Activated T-cell treated with anti-CD3 and anti-CD28 coated beads, Interleukin-2, amount 50 U/mL, for 1 hour (primary cell): Measurements from ENCODE around the gene PBX1.
A peak's percentile ranks its signal among the peaks of the same experiment; 100 is the strongest.

Source experiments
- DNase-seq: peaks from one replicate; pipeline ENCODE4 v3.0.0-alpha.2; 2020

PBX1 gene

DNA sequence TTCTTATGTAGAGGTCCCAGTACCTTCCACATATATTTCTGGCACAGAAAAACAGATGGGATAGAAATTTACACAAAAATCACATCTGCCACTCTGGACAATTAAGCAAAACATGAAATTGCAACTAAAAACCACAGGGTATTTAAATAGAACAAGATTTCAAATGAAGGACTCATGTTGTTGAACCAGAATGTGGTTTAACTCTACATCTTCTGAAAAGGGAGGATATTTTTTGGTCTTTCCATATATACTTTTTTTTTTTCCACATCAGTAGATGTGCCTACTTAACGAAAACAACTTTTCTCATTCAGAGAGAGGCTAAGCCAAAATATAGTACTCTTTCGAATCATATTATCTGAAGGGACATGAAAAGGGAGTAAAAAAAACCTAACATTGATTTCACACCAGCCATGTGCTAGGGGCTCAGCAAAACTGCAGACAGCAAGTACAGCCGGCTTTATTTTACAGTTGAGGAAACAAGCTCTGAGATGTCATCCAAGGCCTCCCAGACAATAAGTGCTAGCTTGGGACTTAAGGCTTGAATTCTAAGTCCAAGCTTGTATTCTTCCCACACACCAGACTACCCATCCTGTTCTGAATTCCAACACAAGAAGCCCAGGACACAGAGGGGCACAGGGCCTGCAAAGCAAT, 208.9 kb downstream of the PBX1 start:
- no peak for DNase-seq

GRCh38 chr1:164768619-164769018, 209.6 kb downstream of the PBX1 start:
- no peak for DNase-seq

GRCh38 chr1:164769486-164770130, 210.6 kb downstream of the PBX1 start:
- DNase-seq, result no peak

DNA sequence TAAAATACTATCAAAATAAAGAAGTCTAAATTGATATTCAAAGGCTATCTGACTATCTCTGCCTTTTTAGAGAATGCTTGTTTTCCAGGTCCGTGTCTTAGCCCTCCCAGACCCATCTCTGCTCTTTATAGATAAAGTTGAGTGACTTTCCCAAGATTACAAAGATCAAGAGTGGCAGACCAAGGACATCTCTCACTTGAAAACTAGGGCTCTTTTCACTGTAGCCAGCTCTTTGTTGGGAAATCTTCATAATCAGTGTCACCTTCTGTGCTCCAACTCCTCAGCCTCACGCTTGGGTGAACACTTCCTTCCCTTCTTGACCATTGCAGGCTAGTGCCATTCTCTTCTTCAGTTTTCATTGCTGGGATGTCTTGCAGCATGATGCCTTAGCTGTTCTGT, 211.1 kb downstream of the PBX1 start:
- DNase-seq, result no peak

GRCh38 chr1:164771041-164771618, 212.1 kb downstream of the PBX1 start:
- DNase-seq, result no peak

DNA sequence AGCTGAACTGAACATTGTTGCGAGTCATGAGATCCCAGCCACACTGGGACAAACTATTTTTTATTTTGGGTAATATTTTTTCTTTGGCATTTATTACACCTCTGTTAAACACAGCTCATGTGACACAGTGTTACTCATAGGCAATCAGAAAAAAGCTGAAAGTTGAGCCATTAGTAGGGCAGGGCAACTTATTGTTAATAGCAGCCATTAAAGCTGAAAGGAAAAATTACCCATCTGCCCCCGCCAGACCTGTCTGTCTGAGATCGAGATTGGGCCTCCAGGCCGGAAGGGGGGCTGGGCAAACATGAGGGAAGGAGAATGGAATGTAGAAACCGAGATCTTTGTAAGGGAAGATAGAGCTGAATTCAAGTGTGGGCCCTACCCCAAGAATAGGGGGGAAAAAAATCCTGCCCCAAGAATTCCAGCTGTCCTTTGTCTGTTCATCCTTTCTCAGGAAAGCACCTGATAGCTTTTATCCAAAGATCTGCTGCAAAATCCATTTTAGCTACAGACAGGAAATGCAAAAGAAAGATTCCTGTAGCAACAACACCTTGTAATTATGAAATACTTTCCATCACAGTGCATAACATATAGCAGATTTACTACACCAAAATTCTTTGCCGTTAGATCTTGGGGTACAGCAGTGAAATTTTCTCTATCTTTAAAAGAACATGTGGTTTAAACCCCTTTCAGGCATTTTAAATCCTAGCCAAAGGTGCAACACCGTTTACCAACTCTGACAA, 212.8 kb downstream of the PBX1 start:
- no peak for DNase-seq

DNA sequence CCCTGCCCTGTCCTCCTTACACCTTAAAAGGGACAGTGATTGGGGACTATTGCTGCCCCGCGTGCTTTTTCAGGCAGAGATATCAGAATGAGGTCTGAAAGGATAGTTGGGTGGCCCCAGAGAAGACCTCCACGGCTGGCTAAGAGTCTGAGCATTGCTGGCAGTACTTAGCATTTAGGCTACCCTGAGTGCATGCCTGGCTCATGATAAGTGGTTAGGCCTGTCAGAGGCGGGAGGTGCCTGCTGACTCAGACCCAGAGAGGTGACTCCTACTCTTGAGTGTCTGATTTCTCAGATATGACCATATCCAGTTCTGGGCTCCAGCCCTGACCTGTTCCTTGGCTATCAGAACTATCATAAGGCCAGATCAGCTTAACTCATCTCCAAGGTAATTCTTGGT, 213.7 kb downstream of the PBX1 start:
- no peak for DNase-seq

- DNase-seq, result no peak
These were observed 214.1 kb downstream of the PBX1 start for GRCh38 chr1:164773102-164773501.

DNA sequence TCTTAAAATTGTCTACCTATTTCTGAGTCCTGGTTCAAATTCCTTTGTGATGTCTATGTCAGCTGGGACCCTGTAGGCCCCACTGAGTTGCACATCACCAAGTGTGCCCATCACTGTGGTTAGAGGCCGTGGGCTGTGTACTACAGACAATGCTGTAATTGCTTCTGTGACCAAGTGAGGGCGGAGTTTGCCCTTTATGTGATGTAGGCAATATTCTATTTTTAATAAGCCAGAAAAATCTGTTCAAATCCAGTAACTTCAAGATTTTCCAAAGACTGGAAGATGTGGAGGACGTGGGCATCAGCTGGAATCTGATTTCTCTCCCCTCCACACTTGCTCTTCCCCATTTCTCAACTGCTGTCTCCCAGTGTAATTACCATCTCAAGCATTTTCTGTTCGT, 215.4 kb downstream of the PBX1 start:
- no peak for DNase-seq

DNA sequence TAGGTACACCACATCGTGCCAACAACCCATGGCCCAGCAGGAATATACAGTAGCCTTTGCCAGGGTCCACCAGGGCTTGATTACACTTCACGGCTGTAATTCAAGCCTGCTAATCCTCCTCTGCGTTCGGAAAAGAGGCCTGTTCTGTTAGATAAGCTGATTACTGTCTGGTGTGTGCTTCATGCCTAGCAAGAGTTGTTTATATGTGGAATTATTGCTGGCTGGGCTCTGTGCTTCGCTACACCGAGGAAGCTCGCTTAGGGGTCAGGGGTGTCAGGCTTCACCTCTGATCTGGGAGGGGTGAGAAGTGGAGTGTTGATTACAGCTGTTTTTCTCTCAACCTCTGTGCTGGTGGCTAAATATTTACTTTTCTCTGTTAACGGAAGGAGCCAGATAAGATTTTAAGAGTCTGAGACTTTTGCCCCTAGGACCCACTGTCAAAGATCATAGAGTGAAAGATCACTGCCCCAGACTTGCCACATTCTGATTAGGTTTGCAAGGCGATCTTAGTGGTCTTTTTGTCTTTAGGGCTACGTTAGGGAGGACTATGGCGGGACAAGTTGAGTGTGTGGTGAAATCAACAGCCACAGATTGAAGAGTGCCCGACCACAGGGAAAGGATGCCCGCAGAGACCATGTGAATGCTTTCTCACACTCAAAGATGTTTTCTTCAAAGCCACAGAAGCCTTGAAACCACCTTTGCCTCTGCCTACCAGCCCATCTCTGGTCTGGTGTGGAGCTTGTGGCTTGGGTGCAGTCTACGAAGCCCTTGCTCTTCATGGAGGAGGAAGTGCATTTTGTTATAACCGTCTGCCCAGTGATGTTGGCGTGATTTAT, 216.1 kb downstream of the PBX1 start:
- no peak for DNase-seq

DNA sequence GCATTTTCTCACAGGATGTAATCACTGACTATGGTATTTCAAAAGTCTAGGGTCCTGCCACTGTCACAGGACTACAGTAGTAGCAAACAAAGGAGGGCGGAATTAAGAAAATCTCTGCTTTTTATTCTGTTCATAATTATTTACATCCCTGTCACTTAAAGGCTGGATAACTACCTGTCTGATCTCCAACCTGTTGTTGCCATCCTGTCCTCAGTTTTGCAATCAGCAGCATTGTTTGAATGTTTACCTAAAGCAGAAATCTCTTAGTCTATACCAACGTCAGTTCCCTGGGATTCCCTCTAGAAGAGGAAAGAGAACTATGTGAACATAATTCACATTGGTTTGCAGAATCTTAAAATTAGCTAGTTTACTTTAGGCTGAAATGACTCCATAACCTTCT, 218.5 kb downstream of the PBX1 start:
- DNase-seq, result no peak

DNA sequence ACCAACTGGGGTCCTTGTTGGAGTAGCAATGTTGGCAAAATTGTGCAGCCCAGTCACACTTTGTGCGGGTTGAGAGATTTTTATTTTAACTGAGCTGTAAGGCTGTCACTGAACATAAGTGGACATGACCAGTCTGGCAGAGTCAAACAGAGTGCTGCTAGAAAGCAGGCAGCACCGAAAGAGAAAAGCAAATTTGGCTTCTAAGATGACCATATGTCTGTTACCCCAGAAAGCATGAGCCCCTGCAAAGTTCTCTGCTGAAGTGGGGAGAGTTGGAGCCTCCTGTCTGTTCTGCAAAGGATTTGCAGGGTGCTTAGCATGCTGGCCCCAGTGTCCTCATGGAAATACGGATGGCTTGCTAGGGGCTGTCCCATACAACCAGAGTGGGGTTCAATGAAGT, 220.4 kb downstream of the PBX1 start:
- DNase-seq, result no peak

DNA sequence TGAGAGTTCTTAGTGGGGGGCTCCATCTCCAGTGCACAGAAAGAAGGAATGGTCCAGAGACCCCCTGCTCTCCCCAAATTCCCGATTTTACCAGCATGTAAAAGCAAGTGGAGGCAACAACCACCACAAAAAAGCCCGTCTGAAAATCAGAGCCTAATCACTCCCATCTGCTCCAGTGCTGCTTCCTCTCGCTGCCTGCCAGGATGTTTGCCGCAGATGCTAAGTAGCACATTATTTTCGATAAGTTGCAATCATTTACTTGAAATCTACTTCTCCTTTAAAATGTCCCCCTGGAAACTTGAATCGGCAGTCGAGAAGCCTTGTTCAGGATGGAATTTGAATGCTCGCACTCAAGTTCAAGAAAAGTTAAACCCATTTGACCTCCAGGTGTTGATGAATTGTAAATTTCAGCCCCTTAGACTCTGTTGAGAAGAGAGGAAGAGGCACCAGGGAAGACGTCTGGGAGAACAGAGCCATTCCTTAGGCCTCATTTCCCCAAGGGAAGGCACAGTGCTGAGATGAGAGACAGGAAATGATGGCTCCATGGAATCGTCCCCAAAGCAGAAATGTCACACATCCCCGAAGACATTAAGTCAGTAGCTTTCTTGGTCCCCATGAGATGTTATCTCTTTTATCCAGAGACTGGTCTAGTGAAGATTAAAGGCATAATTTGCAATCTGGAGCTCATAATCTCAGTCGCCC, 221.3 kb downstream of the PBX1 start:
- no peak for DNase-seq

- no peak for DNase-seq
These were observed 221.9 kb downstream of the PBX1 start for GRCh38 chr1:164780863-164781262.

- DNase-seq, result no peak
These were observed 223.0 kb downstream of the PBX1 start for GRCh38 chr1:164781972-164782371.

DNA sequence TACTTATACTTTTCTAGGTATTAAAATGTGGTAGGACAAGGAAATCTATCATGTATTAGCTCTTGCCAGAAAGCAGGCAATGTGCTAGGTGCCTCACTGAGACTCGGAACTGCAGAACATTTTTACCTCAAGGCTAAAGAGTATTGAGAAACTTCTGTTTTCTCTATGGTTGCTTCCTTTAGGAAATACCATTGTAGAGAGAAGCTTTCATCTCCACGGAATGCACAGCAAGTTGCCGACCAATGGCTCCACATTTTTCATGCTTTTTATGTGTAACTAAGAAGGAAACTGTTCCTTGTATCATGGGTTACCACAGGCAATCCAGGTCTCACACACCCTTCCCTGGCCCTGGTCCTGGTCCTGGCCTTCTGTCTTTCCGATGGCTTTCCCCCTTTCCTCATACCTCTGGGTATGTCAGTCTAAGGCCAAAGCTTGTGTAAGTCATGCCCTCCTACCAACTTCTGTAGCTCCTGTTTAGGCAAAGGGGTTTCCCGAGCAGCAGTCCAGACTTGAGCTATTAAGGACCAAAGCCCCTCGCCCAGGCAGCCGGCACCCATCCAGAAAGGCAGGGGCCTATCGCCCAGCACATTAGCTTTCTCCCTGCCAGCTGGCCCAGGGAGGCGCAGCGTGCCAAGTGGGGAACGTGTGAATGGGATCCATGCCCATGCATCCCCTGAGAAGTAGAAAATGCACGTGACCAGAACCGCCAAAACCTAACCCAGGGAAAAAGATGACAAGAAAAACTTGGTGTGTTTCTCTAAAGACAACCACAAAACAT, 225.0 kb downstream of the PBX1 start:
- DNase-seq, result no peak

GRCh38 chr1:164784960-164785359, 226.0 kb downstream of the PBX1 start:
- no peak for DNase-seq

GRCh38 chr1:164785841-164786534, 227.0 kb downstream of the PBX1 start:
- no peak for DNase-seq

- peak; percentile 55 for DNase-seq
These were observed 228.2 kb downstream of the PBX1 start for GRCh38 chr1:164786980-164787833.

GRCh38 chr1:164787834-164788231, 228.8 kb downstream of the PBX1 start:
- DNase-seq, result no peak
